Erythroblast (primary cell): ENCODE data around the gene GABRP.
"Not testable (repeated sequence)": the region's sequence is repeated elsewhere in the genome, so short reads cannot be mapped to it uniquely, and the experiment has no call there.

Experiments used
- GATA1 ChIP-seq: IDR thresholded peaks from 2 replicates; pipeline ENCODE4 v1.6.1; 2011; ENCODE audit warnings: low read depth, mild to moderate bottlenecking, control low read depth, low read length, moderate library complexity
- POLR2A ChIP-seq: IDR thresholded peaks from 2 replicates; pipeline ENCODE4 v1.6.1; 2011; ENCODE audit warnings: mild to moderate bottlenecking, low read length

GRCh38 chr5:170754508-170754907, 29.0 kb upstream of the GABRP start:
- TF ChIP-seq POLR2A, GATA1: not testable (repeated sequence)
